Natural killer cell (primary cell): ENCODE results near the gene NEMP2. TPM values are rescaled to one million over a fixed set of nuclear protein-coding genes. Genes with fewer than 3 reads are reported as not detected.

Source experiments
- ATAC-seq, 3 donors: fragments of 150-1000 bp in 2 of 3; fragments of 200-7000 bp in 1 of 3; cut with Tn5 transposase; 1 replicate in 1 of 3; 2 replicates in 2 of 3; pipeline ENCODE4 v1.10.0; 2021; ENCODE audit warnings: mild to moderate bottlenecking in 2 of 3, moderate library complexity in 2 of 3
- DNase-seq, 2 donors: peaks; one replicate each; pipeline versions ENCODE4 v3.0.0 to v3.0.0-alpha.2; 2013 to 2021; ENCODE audit warnings: mixed read lengths in 1 of 2
- H3K27ac ChIP-seq: one replicate; pipeline ENCODE4 v1.5.1; 2013; ENCODE audit warnings: mild to moderate bottlenecking, low read length
- H3K27me3 ChIP-seq: one replicate; pipeline ENCODE4 v1.6.1; 2013; ENCODE audit warnings: low read length; ENCODE audit not compliant: control insufficient read depth, insufficient read depth
- H3K36me3 ChIP-seq: one replicate; pipeline ENCODE4 v1.6.1; 2013; ENCODE audit warnings: low read length; ENCODE audit not compliant: control insufficient read depth, insufficient read depth
- H3K4me1 ChIP-seq: one replicate; pipeline ENCODE4 v1.6.1; 2013; ENCODE audit warnings: low read length; ENCODE audit not compliant: control insufficient read depth, insufficient read depth
- H3K4me3 ChIP-seq: one replicate; pipeline ENCODE4 v1.5.1; 2013; ENCODE audit warnings: low read length
- H3K9me3 ChIP-seq: one replicate; pipeline ENCODE4 v1.6.1; 2013; ENCODE audit warnings: low read length; ENCODE audit not compliant: control insufficient read depth, insufficient read depth
- H3K27ac Mint-ChIP-seq, 2 donors: one replicate each; pipeline ENCODE4 v1.8.0; 2022; ENCODE audit warnings: mild to moderate bottlenecking in 2 of 2, mixed read lengths in 2 of 2, moderate library complexity in 1 of 2
- H3K27me3 Mint-ChIP-seq, 2 donors: one replicate each; pipeline ENCODE4 v1.8.0; 2022; ENCODE audit warnings: low read depth in 2 of 2, mixed read lengths in 2 of 2
- H3K36me3 Mint-ChIP-seq: one replicate; pipeline ENCODE4 v1.8.0; 2022; ENCODE audit warnings: mixed read lengths
- H3K4me1 Mint-ChIP-seq, 2 donors: one replicate each; pipeline ENCODE4 v1.8.0; 2022; ENCODE audit warnings: mixed read lengths in 2 of 2
- H3K4me3 Mint-ChIP-seq: one replicate; pipeline ENCODE4 v1.8.0; 2022; ENCODE audit warnings: mild to moderate bottlenecking, moderate library complexity, mixed read lengths
- H3K9me3 Mint-ChIP-seq, 2 donors: one replicate each; pipeline ENCODE4 v1.8.0; 2022; ENCODE audit warnings: mixed read lengths in 2 of 2
- CTCF ChIP-seq: fragments of 200-600 bp; IDR thresholded peaks from one replicate; pipeline ENCODE4 v1.8.0; 2022; ENCODE audit warnings: antibody characterized with exemption
- WGBS: methylation state at CpG from one replicate; pipeline ENCODE4 v1.1.7; 2013; ENCODE audit warnings: missing lambda C conversion rate; ENCODE audit not compliant: insufficient coverage; 5-methylcytosine and 5-hydroxymethylcytosine counted together
- intact Hi-C: fragments of 100-400 bp; cut with micrococcal nuclease; formaldehyde crosslinking; loops from one replicate; pipeline ENCODE4 v1.14.2; 2022
- total RNA-seq, 4 donors: library from RNA; stranded (reverse); fragments of 120-200 nt in 1 of 4; gene quantifications; one replicate each; pipeline versions ENCODE4 v1.2.3 to v1.2.4, GENCODE V29; 2013 to 2022

The NEMP2 gene
- total RNA-seq, 3 donors from 2014 or later (not counting 1 experiment from before 2014, with no cell fraction given), result 17.2 to 21.0 (median 18.3) TPM

DNA sequence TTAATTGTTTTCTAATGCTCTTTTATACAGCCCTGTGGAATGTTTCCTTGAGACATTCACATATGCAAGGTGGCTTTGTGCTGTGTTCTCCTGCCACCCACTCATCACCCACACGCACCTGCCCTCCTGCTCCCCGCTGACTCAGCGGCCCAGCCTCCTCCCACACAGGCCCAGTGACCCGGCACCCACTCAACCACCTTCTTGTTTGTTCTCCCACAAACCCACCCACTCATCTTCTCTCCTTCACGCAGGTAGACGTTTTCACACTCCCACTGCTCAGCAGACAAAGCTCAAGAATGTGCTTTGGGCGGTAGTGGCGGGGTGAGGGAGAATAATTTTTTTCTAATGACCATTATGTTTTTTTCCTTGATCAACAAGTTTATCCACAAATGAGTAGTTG lies 28.6 kb upstream of the NEMP2 start:
- no peak overlapping the region for H3K27ac ChIP-seq
- Mint-ChIP-seq H3K4me1 (peaks cover 7 to 22% of the 10 kb centered on the region in 2 donors), H3K9me3 (peaks cover 5 to 10% of the 10 kb centered on the region in 2 donors), H3K27ac (peak overlapping the region; percentile 18 to 70), H3K36me3 (peaks cover 19% of the 10 kb centered on the region), H3K4me3 (no peak overlapping the region), H3K27me3 (no peaks in the 10 kb centered on the region)
- intact Hi-C loops, result no loop called here
- DNase-seq (peak in 1 of 2 donors; percentile 30), ATAC-seq (peak; percentile 57 to 82 (median 71))
- no peak for TF ChIP-seq CTCF
- 23% methylated on average over 4 of the region's 8 CpGs for WGBS
- H3K4me3 ChIP-seq, result no peak overlapping the region
- no peaks in the 10 kb centered on the region for H3K9me3 ChIP-seq
- no peaks in the 10 kb centered on the region for H3K36me3 ChIP-seq
- peaks cover 4% of the 10 kb centered on the region for H3K4me1 ChIP-seq
- no peaks in the 10 kb centered on the region for H3K27me3 ChIP-seq

GRCh38 chr2:190562121-190562520 lies 27.6 kb upstream of the NEMP2 start:
- H3K27me3 Mint-ChIP-seq, result no peaks in the 10 kb centered on the region

GRCh38 chr2:190561094-190561493 lies 26.6 kb upstream of the NEMP2 start:
- peaks cover 7 to 19% of the 10 kb centered on the region in 2 donors for H3K4me1 Mint-ChIP-seq
- H3K4me3 Mint-ChIP-seq, result no peak overlapping the region
- H3K27ac Mint-ChIP-seq, result no peak overlapping the region
- H3K36me3 Mint-ChIP-seq, result no peaks in the 10 kb centered on the region
- Histone ChIP-seq H3K4me3 (no peak overlapping the region), H3K27ac (no peak overlapping the region), H3K4me1 (peaks cover 4% of the 10 kb centered on the region), H3K27me3 (no peaks in the 10 kb centered on the region), H3K9me3 (no peaks in the 10 kb centered on the region), H3K36me3 (no peaks in the 10 kb centered on the region)
- ATAC-seq (no peak), DNase-seq (no peak)
- TF ChIP-seq CTCF, result no peak
- 97% methylated on average over 3 of the region's 3 CpGs for WGBS
- intact Hi-C loops, result no loop called here
- no peaks in the 10 kb centered on the region for H3K27me3 Mint-ChIP-seq
- no peaks in the 10 kb centered on the region for H3K9me3 Mint-ChIP-seq

More at GRCh38 chr2:190562121-190562520, 27.6 kb upstream of the NEMP2 start:
- TF ChIP-seq CTCF, result no peak
- peaks cover 1 to 4% of the 10 kb centered on the region in 2 donors for H3K9me3 Mint-ChIP-seq
- H3K4me1 Mint-ChIP-seq, result peaks cover 7 to 22% of the 10 kb centered on the region in 2 donors
- H3K36me3 ChIP-seq, result no peaks in the 10 kb centered on the region
- peaks cover 10% of the 10 kb centered on the region for H3K36me3 Mint-ChIP-seq
- DNase-seq (no peak), ATAC-seq (no peak)
- no peak overlapping the region for H3K27ac Mint-ChIP-seq
- H3K27ac ChIP-seq, result no peak overlapping the region
- no peaks in the 10 kb centered on the region for H3K9me3 ChIP-seq
- no peak overlapping the region for H3K4me3 ChIP-seq
- no peak overlapping the region for H3K4me3 Mint-ChIP-seq
- intact Hi-C loops, result no loop called here
- 66% methylated on average over 2 of the region's 2 CpGs for WGBS
- no peaks in the 10 kb centered on the region for H3K27me3 ChIP-seq
- H3K4me1 ChIP-seq, result peaks cover 4% of the 10 kb centered on the region

DNA sequence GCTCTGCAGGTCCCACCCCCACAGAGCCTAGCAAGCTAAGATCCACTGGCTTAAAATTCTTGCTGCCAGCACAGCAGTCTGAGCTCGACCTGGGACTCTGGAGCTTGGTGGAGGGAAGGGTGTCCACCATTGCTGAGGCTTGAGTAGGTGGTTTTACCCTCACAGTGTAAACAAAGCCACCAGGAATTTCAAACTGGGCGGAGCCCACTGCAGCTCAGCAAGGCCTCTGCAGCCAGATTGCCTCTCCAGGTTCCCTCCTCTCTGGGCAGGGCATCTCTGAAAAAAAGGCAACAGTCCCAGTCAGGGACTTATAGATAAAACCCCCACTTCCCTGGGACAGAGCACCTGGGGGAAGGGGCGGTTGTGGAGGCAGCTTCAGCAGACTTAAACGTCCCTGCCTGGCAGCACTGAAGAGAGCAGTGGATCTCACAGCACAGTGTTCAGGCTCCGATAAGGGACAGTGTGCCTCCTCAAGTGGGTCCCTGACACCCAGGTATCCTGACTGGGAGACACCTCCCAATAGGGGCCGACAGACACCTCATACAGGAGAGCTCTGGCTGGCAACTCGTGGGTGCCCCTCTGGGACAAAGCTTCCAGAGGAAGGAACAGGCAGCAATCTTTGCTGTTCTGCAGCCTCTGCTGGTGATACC lies 20.0 kb upstream of the NEMP2 start:
- Mint-ChIP-seq H3K27ac (no peak overlapping the region), H3K4me1 (peaks cover 11 to 12% of the 10 kb centered on the region in 2 donors), H3K27me3 (no peaks in the 10 kb centered on the region), H3K4me3 (no peak overlapping the region), H3K9me3 (no peaks in the 10 kb centered on the region), H3K36me3 (no peaks in the 10 kb centered on the region)
- no peak for TF ChIP-seq CTCF
- DNase-seq, result no peak
- Histone ChIP-seq H3K36me3 (no peaks in the 10 kb centered on the region), H3K4me1 (peaks cover 10% of the 10 kb centered on the region), H3K9me3 (no peaks in the 10 kb centered on the region), H3K27me3 (no peaks in the 10 kb centered on the region), H3K27ac (no peak overlapping the region), H3K4me3 (no peak overlapping the region)
- intact Hi-C loops, result loop anchor here (5.0 kb wide), 1 partner anchor 93 kb away; the partner anchor contains the start of gene NAB1
- 81% methylated on average over 7 of the region's 7 CpGs for WGBS
- no peak for ATAC-seq
